Measurements from ENCODE around the gene CLMN.

Gene CLMN

DNA sequence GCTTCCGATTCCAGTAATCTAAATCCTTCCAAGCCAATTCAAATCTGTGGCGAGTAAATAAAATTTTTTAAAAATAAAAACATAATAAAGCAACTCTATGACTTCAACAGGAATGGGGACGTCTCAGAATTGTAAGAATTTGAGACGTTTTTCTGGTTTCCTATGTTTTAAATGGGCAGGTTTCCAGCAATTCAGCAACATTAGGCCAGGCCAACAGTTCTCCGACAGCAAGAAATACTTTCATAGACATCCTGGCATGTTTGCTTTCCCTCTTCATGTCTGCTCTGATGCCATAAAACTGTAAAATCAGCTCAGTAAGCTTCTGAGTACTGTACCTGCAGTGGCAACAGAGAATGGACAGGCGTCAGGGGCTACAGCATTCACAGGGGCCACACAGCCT, 126.6 kb downstream of the CLMN start:
- Histone ChIP-seq H3K27ac (no peak overlapping the region), H3K4me1 (peaks cover 3 to 36% (median 11%) of the 10 kb centered on the region in 10 experiments; a peak in 17 of 20 replicates), H3K9me3 (replicated peaks in 1 of 11) (peaks cover 0 to 8% (median 6%) of the 10 kb centered on the region in 11 experiments; a peak in 16 of 22 replicates), H4K20me1 (no peaks in the 10 kb centered on the region), H3K4me2 (no peak overlapping the region), H3K36me3 (peaks cover 0 to 3% (median 0%) of the 10 kb centered on the region in 11 experiments; a peak in 1 of 22 replicates), H3K4me3 (no peak overlapping the region), H3K9ac (no peak overlapping the region), H3K27me3 (no peaks in the 10 kb centered on the region)
- TF ChIP-seq Cebpa-rat (IDR thresholded peaks at IDR 0.05) = no peak

DNA sequence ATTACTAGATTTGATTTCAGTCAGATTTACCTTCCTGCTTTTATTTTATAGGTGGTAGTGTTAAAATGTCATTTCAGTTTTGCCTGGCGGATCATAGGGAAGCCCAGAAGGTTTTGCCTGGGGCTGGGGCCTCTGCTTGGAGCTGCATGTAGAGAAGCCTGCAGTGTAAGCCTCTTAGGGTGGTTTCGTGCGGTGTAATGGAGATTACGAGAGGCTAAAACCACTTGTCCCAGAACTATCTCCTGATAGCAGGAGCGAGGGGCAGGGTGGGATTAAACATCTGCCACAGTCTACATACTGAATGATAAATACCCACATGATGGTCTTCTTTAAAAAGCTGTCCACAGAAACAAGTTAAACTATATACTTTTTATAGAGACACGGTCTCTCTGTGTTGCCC, 127.4 kb downstream of the CLMN start:
- Histone ChIP-seq H3K36me3 (peaks cover 0 to 3% (median 0%) of the 10 kb centered on the region in 11 experiments; a peak in 1 of 22 replicates), H3K4me3 (no peak overlapping the region), H4K20me1 (no peaks in the 10 kb centered on the region), H3K4me2 (no peak overlapping the region), H3K4me1 (peaks cover 3 to 43% (median 11%) of the 10 kb centered on the region in 10 experiments; a peak in 17 of 20 replicates), H3K27me3 (no peaks in the 10 kb centered on the region), H3K9ac (no peak overlapping the region), H3K27ac (no peak overlapping the region), H3K9me3 (replicated peaks in 1 of 11) (peaks cover 5 to 15% (median 13%) of the 10 kb centered on the region in 11 experiments; a peak in 20 of 22 replicates)
- no peak for TF ChIP-seq Cebpa-rat (IDR thresholded peaks at IDR 0.05)

DNA sequence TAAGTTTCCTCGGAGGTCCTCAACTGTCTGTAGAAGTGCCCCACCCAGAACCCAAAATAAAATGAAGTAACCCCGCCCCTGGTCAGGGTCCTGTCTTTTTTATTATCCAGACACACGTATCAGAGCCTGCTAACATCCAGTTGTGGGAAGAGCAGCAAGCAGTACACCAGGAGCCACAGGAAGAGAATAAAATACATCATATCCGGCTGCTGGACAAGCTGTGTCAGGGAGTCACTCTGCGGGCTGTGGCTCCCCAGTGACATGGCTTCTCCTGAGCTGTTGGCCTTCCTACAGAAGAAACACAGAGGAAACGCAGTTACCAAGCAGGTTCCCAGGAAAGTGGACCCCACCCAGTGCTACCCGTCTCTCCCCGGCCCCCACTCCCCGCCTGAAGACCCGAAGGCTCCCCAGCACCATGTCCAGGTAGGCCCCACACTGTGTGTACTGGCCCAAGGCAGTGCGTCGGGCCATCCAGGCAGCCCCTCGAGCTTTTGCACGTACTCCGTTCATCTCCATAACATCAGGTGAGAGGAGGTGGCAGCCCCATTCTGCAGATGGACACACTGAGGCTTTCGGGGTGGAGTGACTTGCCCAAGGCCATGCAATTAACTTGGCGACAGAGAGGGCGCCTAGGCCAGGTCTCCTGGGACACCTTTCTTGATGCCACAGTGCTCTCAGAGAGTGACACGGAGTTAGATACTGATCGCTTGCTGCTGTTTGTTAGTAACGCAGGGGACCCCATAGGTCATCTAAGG, 128.1 kb downstream of the CLMN start:
- Histone ChIP-seq H3K4me3 (no peak overlapping the region), H3K9me3 (replicated peaks in 1 of 11) (peaks cover 5 to 17% (median 14%) of the 10 kb centered on the region in 11 experiments; a peak in 20 of 22 replicates), H4K20me1 (no peaks in the 10 kb centered on the region), H3K4me1 (peaks cover 5 to 48% (median 11%) of the 10 kb centered on the region in 10 experiments; a peak in 19 of 20 replicates), H3K4me2 (peak overlapping the region in 2 of 11 experiments; percentile 25 to 44; a peak in 1 of 22 replicates), H3K27me3 (no peaks in the 10 kb centered on the region), H3K27ac (no peak overlapping the region), H3K9ac (no peak overlapping the region), H3K36me3 (peaks cover 0 to 3% (median 0%) of the 10 kb centered on the region in 11 experiments; a peak in 1 of 22 replicates)
- no peak for TF ChIP-seq Cebpa-rat (IDR thresholded peaks at IDR 0.05)

DNA sequence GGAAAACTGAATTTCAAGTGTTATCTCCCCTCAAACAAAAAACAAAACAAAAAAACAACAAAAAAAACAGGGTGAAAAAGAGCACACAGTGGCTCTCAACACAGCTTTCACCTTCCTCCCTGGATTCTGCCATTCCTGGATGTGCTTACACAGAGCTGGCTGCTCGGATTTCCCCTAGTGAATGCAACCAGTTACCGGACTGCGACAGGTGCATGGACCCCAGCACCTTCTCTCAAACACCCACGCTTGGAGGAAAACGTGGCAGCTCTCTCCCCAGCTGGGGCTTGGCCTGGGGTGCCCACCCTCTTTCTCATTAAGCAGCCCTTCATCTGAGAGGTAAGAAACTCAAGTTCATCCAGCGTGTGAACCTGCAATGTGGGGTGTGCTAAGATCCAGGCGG, 128.9 kb downstream of the CLMN start:
- Histone ChIP-seq H3K4me2 (peak overlapping the region in 2 of 11 experiments; percentile 25 to 44; a peak in 3 of 22 replicates), H3K9ac (no peak overlapping the region), H3K27me3 (no peaks in the 10 kb centered on the region), H3K36me3 (peaks cover 0 to 3% (median 0%) of the 10 kb centered on the region in 11 experiments; a peak in 1 of 22 replicates), H3K27ac (no peak overlapping the region), H3K4me3 (no peak overlapping the region), H4K20me1 (no peaks in the 10 kb centered on the region), H3K4me1 (peaks cover 2 to 48% (median 16%) of the 10 kb centered on the region in 10 experiments; a peak in 19 of 20 replicates), H3K9me3 (replicated peaks in 1 of 11) (peaks cover 5 to 17% (median 14%) of the 10 kb centered on the region in 11 experiments; a peak in 20 of 22 replicates)
- no peak for TF ChIP-seq Cebpa-rat (IDR thresholded peaks at IDR 0.05)

DNA sequence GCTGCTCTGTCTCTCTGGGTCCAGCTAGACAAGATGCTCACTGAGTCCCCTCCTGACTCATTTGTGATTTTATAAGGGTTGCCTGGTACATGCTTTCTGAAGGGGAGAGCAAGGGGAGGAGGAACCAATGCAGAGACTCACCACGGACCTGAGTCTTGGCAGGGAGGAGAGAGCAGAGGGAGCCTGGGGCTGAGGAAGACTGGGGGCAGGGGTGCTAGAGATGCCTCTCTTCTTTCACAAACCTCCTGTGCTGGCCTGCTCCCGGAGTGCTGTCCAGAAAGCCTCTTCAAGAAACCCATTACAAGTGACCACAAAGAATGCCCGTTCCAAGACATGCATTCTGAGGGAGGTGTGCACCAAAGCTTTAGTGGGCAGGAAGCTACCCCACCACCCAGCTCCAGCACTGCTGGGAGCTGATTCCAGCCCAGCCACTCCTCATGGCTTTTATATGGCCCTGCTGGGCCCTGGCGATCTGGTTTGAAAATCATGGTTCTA, 129.3 kb downstream of the CLMN start:
- peaks cover 0 to 3% (median 0%) of the 10 kb centered on the region in 11 experiments; a peak in 1 of 22 replicates for H3K36me3 ChIP-seq

DNA sequence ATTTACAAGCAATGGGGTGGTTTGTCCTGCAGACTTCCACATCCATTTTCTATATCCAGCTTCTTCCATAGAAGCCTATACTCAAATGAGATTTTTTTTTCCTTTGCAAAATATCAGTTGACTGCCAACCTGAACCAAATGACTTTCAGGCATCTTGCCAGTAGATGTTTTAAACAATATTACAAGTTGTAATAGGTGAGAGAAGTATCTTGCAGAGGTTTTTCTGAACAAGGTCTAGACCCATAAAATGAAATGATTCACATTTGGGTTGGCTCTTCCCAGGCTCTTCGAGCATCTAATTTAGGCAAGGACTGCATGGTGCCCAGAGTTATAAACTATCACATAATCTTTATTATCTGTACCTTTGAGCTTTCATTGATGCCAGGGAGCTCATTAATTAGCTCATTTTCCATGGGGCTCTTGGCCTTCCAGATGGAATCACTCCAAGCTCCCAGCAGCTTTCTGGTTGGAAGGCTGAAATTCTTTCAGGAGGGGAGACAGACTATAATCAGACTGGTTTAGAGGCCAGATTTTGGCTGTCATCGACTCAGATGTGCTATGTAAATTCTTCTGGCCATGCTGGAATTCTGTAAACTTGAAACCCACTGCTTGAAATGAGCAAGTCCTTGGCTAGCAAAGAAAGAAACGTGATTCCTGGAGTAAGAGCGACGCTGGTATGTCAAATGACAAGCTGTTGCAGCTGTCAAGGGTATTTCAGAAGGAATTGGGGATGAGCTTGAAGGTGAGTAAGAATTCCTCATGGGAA, 130.2 kb downstream of the CLMN start:
- Histone ChIP-seq H3K27me3 (no peaks in the 10 kb centered on the region), H3K4me2 (peak overlapping the region in 1 of 11 experiments; percentile 41; a peak in 1 of 22 replicates), H3K9me3 (replicated peaks in 1 of 11) (peaks cover 5 to 17% (median 14%) of the 10 kb centered on the region in 11 experiments; a peak in 20 of 22 replicates), H3K27ac (no peak overlapping the region), H4K20me1 (no peaks in the 10 kb centered on the region), H3K4me3 (no peak overlapping the region), H3K9ac (no peak overlapping the region), H3K36me3 (peaks cover 0 to 3% (median 0%) of the 10 kb centered on the region in 11 experiments; a peak in 1 of 22 replicates), H3K4me1 (peaks cover 10 to 61% (median 29%) of the 10 kb centered on the region in 10 experiments; a peak in 19 of 20 replicates)
- TF ChIP-seq Cebpa-rat (IDR thresholded peaks at IDR 0.05) = no peak

More for the DNA sequence above, 129.3 kb downstream of the CLMN start:
- Histone ChIP-seq H3K27me3 (no peaks in the 10 kb centered on the region), H3K9me3 (replicated peaks in 1 of 11) (peaks cover 5 to 17% (median 14%) of the 10 kb centered on the region in 11 experiments; a peak in 20 of 22 replicates), H3K27ac (no peak overlapping the region), H4K20me1 (no peaks in the 10 kb centered on the region), H3K4me3 (no peak overlapping the region), H3K4me2 (peak overlapping the region in 3 of 11 experiments; percentile 15 to 44 (median 25); a peak in 4 of 22 replicates), H3K9ac (no peak overlapping the region), H3K4me1 (peaks cover 7 to 53% (median 20%) of the 10 kb centered on the region in 10 experiments; a peak in 19 of 20 replicates)
- TF ChIP-seq Cebpa-rat (IDR thresholded peaks at IDR 0.05) = no peak

DNA sequence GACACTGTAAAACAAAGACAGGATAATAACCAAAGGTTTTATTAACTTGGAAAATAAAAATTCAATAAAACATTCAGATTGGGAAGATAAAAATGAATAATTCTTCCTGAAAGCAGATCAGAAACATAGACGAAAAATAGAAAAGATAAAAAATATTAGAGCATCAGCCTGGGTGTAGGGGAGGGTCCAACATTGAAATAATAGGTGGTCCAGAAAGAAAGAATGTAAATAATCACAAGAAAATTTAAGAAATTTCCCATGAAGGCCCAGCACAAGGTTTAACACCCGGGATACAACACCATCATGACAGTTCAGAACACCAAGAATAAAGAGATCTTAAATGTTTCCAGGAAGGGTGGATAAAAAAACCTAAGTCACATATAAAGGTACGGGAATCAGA, 131.3 kb downstream of the CLMN start:
- no peak overlapping the region for H3K27ac ChIP-seq
- no peak for TF ChIP-seq Cebpa-rat (IDR thresholded peaks at IDR 0.05)
- H3K4me1 ChIP-seq = peaks cover 10 to 73% (median 41%) of the 10 kb centered on the region in 10 experiments; a peak in 19 of 20 replicates

DNA sequence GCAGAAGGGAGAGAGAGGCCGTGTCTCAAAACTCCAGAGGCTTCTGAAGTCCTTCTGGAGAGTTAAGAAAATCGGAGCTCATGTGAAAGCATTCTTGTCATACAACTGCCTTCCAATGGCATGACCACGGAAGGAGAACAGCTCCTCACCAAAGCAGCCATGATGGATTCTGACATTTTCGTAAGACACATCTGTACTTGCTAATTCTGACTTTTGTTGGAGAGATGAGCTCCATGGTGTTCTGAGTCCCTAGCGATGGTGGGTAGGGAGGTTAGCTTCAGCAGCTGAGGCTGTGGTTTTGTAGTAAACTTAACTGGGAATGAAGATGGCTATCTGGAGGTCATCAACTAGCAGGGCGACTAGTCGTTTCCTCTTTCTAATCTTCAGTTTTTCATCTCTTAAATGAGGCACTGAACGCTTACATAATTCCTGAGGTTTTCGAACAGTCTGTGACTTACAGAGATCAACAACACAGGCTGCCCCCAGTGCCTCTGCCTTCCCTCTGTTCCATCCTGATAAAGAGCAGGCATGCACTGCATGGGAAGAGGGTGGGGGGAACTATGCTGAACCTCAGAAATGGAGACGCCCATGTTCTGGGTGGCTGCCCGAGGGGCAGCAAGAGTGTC, 133.8 kb downstream of the CLMN start:
- H3K4me1 ChIP-seq = peaks cover 10 to 83% (median 46%) of the 10 kb centered on the region in 10 experiments; a peak in 19 of 20 replicates
- no peaks in the 10 kb centered on the region for H4K20me1 ChIP-seq
- H3K4me3 ChIP-seq = peak overlapping the region in 7 of 10 experiments; percentile 0 to 56 (median 31); a peak in 11 of 20 replicates
- TF ChIP-seq Cebpa-rat (IDR thresholded peaks at IDR 0.05) = 0 out of 22 replicates have a peak, but pooled peaks of 1 of the 11 experiments have one; percentile 3
- H3K27me3 ChIP-seq = no peaks in the 10 kb centered on the region
- H3K36me3 ChIP-seq = peaks cover 0 to 3% (median 0%) of the 10 kb centered on the region in 11 experiments; a peak in 1 of 22 replicates
- H3K9ac ChIP-seq = peak overlapping the region in 9 of 11 experiments; percentile 8 to 74 (median 69); a peak in 15 of 22 replicates
- peaks cover 5 to 17% (median 14%) of the 10 kb centered on the region in 11 experiments; a peak in 20 of 22 replicates for H3K9me3 ChIP-seq (replicated peaks in 1 of 11)
- H3K27ac ChIP-seq = peak overlapping the region in 10 of 11 experiments; percentile 55 to 94 (median 84); a peak in 20 of 22 replicates
- H3K4me2 ChIP-seq = peak overlapping the region; percentile 37 to 89 (median 82); a peak in 21 of 22 replicates

More for the DNA sequence above, 131.3 kb downstream of the CLMN start:
- H3K4me2 ChIP-seq = peak overlapping the region in 4 of 11 experiments; percentile 10 to 43 (median 38); a peak in 6 of 22 replicates
- H3K36me3 ChIP-seq = peaks cover 0 to 3% (median 0%) of the 10 kb centered on the region in 11 experiments; a peak in 1 of 22 replicates
- H3K9ac ChIP-seq = no peak overlapping the region
- no peak overlapping the region for H3K4me3 ChIP-seq
- H3K9me3 ChIP-seq (replicated peaks in 1 of 11) = peaks cover 5 to 17% (median 14%) of the 10 kb centered on the region in 11 experiments; a peak in 20 of 22 replicates
- H3K27me3 ChIP-seq = no peaks in the 10 kb centered on the region
- H4K20me1 ChIP-seq = no peaks in the 10 kb centered on the region
